ENCODE data around the gene ACE. TPM values are rescaled to one million over a fixed set of nuclear protein-coding genes. Genes with fewer than 3 reads are reported as not detected.

Gene ACE
- total RNA-seq, 1 donor from 2014 or later: 6.4 TPM

DNA sequence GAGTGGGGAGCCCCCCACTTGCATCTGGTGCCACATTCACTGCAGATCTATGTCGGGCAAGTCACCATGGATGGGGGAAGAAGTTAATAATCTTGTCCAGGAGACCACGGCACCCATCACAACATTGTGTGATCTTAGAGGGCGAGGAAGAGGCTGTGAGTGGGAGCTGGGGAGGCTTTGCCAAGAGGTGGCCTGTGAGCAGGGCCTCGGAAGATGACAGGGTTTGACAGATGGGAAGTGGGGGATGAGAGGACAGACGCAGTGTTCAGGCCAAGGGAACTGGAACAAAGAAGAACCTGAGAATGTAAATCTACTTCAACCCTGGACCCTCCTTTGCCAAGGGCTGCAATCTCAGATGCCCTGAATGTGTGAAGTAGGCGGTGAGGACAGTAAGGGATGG, 12.4 kb downstream of the ACE start:
- Mint-ChIP-seq H3K9me3 (ENCODE audit: low read depth) (no peaks in the 10 kb centered on the region), H3K27me3 (peaks cover 13% of the 10 kb centered on the region), H3K4me3 (ENCODE audit: low read depth) (no peak overlapping the region), H3K27ac (no peak overlapping the region), H3K4me1 (ENCODE audit: low read depth) (no peaks in the 10 kb centered on the region), H3K36me3 (ENCODE audit: insufficient read depth) (no peaks in the 10 kb centered on the region)
- TF ChIP-seq, protein P1, sequence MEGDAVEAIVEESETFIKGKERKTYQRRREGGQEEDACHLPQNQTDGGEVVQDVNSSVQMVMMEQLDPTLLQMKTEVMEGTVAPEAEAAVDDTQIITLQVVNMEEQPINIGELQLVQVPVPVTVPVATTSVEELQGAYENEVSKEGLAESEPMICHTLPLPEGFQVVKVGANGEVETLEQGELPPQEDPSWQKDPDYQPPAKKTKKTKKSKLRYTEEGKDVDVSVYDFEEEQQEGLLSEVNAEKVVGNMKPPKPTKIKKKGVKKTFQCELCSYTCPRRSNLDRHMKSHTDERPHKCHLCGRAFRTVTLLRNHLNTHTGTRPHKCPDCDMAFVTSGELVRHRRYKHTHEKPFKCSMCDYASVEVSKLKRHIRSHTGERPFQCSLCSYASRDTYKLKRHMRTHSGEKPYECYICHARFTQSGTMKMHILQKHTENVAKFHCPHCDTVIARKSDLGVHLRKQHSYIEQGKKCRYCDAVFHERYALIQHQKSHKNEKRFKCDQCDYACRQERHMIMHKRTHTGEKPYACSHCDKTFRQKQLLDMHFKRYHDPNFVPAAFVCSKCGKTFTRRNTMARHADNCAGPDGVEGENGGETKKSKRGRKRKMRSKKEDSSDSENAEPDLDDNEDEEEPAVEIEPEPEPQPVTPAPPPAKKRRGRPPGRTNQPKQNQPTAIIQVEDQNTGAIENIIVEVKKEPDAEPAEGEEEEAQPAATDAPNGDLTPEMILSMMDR (IDR thresholded peaks at IDR 0.05; ENCODE audit: unreplicated experiment): no peak
- DNase-seq (ENCODE audit: low spot score, unreplicated experiment): no peak

DNA sequence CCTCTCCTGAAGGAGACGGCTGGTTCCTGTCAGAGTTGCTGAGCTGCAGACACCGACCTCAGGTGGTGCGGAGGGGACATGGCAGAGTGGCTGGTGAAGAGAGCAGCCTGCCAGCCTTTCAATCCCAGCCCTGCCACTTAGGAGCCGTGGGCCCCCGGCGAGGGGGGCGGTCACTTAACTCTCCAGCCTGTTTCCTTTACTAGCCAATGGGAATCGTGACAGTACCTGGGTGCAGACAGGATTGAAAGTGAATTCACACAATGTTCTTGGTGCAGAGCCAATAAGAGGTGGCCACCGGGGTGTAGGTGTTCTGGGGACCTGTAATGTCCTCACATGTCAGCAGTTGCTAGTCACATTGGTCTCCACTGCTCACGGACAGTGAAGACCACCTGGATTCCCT, 13.5 kb downstream of the ACE start:
- TF ChIP-seq, protein P1 (IDR thresholded peaks at IDR 0.05; ENCODE audit: unreplicated experiment): no peak
- no peaks in the 10 kb centered on the region for H3K4me1 Mint-ChIP-seq (ENCODE audit: low read depth)
- peaks cover 13% of the 10 kb centered on the region for H3K27me3 Mint-ChIP-seq
- no peak overlapping the region for H3K27ac Mint-ChIP-seq
- DNase-seq (ENCODE audit: low spot score, unreplicated experiment): no peak
- H3K36me3 Mint-ChIP-seq (ENCODE audit: insufficient read depth): no peaks in the 10 kb centered on the region
- no peak overlapping the region for H3K4me3 Mint-ChIP-seq (ENCODE audit: low read depth)
- H3K9me3 Mint-ChIP-seq (ENCODE audit: low read depth): no peaks in the 10 kb centered on the region

DNA sequence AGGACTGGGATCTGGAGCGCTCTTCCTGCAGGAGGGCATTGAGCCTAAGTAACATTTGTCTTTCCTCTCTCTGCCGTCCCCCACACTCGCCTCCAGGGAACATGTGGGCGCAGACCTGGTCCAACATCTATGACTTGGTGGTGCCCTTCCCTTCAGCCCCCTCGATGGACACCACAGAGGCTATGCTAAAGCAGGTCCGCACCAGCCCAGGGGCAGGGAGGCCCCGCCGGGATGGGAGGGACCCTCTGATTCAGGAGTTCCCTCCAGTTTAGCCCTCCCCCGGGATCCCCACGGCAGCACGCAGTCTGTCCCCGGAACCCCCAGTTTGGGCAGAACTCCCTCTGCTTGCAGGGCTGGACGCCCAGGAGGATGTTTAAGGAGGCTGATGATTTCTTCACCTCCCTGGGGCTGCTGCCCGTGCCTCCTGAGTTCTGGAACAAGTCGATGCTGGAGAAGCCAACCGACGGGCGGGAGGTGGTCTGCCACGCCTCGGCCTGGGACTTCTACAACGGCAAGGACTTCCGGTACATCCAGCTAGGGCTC, 14.1 kb downstream of the ACE start:
- Mint-ChIP-seq H3K4me3 (ENCODE audit: low read depth) (no peak overlapping the region), H3K27me3 (peaks cover 13% of the 10 kb centered on the region), H3K4me1 (ENCODE audit: low read depth) (no peaks in the 10 kb centered on the region), H3K36me3 (ENCODE audit: insufficient read depth) (no peaks in the 10 kb centered on the region), H3K9me3 (ENCODE audit: low read depth) (no peaks in the 10 kb centered on the region), H3K27ac (no peak overlapping the region)
- no peak for DNase-seq (ENCODE audit: low spot score, unreplicated experiment)
- TF ChIP-seq, protein P1 (IDR thresholded peaks at IDR 0.05; ENCODE audit: unreplicated experiment): no peak

DNA sequence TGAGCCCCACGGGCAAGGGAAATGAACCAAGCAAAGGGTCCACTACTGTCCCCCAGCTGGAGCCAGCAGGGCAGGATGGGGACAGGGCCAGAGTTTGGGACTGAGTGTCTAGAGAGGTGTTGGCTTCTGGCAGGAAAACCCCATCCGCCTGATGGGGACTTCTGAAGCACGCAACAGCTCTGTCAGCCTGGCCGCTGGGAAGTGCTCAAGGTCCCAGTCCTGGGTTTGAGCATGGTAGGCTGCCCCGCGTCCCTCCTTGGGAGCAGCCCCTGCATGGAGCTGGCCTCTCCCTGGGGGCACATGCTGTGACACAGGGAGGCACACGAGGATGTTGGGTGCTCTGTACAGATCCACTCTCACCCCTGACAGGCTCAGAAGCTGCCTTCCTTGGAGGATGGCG, 14.6 kb downstream of the ACE start:
- no peak for DNase-seq (ENCODE audit: low spot score, unreplicated experiment)
- H3K36me3 Mint-ChIP-seq (ENCODE audit: insufficient read depth): no peaks in the 10 kb centered on the region
- H3K4me1 Mint-ChIP-seq (ENCODE audit: low read depth): no peaks in the 10 kb centered on the region
- H3K27ac Mint-ChIP-seq: no peak overlapping the region
- TF ChIP-seq, protein P1 (IDR thresholded peaks at IDR 0.05; ENCODE audit: unreplicated experiment): no peak
- H3K4me3 Mint-ChIP-seq (ENCODE audit: low read depth): no peak overlapping the region
- H3K27me3 Mint-ChIP-seq: peaks cover 13% of the 10 kb centered on the region
- H3K9me3 Mint-ChIP-seq (ENCODE audit: low read depth): no peaks in the 10 kb centered on the region

DNA sequence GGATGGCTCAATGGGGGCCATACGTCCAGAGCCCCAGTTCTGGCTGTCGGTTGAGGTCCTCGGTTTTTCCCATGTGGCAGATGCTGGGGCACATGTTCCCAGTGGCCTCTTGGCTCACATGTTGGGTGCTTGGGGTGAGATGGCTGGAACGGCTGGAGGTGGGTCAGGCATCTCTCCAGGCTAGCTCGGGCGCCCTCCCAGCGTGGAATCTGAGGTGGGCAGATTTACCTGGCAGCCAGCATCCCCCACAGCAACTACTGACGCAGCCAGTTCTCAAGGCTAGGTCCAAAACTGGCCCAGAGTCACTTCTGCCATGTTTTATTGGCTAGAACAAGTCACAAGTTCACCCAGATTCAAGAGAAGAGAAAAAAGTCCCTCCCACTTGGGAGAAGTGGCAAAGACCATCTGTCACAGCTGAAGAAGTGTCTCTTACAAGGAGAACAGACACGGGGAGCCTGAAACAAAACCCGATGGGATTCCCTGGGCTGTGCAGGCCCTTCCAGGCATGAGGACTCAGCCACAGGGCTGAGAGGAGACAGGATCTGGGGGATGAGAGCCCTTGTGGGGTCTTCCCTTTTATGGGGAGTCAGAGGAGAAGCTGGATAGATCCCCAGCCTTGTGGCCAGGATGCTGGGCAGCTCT, 15.2 kb downstream of the ACE start:
- H3K36me3 Mint-ChIP-seq (ENCODE audit: insufficient read depth): no peaks in the 10 kb centered on the region
- H3K27me3 Mint-ChIP-seq: peaks cover 13% of the 10 kb centered on the region
- no peaks in the 10 kb centered on the region for H3K9me3 Mint-ChIP-seq (ENCODE audit: low read depth)
- H3K27ac Mint-ChIP-seq: no peak overlapping the region
- no peak for DNase-seq (ENCODE audit: low spot score, unreplicated experiment)
- TF ChIP-seq, protein P1 (IDR thresholded peaks at IDR 0.05; ENCODE audit: unreplicated experiment): no peak
- no peaks in the 10 kb centered on the region for H3K4me1 Mint-ChIP-seq (ENCODE audit: low read depth)
- no peak overlapping the region for H3K4me3 Mint-ChIP-seq (ENCODE audit: low read depth)

Data from progenitor cell of endocrine pancreas (in vitro differentiated cells).